ENCODE results near the gene THRSP.

DNA sequence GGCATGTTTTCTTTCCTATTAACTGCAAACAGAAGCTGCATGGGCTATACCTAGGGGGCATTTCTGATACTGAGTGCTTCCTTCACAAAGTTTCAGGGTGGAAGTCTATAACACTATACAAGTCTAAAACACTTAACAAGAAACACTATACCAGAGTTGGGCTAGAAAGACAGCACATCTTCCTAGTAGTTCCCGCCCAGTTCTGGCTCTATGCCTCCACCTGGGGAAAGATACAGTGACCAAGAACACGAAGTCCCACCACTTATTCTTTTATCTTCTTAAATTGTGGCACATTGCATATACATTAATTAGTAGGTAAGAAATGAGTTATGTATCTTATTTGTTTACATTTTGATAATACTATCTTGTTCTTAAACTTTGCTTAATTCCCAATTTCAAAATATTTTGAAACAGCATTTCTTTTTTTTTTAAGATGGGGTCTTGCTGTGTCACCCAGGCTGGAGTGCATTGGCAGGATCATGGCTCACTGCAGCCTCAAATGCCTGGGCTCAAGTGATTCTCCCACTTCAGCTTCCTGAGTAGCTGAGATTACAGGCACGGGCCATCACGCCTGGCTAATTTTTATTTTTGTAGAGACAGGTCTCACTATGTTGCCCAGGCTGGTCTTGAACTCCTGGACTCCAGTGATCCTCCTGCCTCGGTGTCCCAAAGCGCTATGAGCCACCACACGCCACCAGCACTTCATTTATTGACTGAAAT lies 34.2 kb downstream of the THRSP start:
- TF ChIP-seq CTCF (conservative IDR thresholded peaks at IDR 0.05) (no peak), EZH2 (IDR thresholded peaks at IDR 0.05; ENCODE audit: low read depth) (no peak)

Data from PC-9 (cell line).